ENCODE measurements around the gene BAG1.

BAG1 gene

DNA sequence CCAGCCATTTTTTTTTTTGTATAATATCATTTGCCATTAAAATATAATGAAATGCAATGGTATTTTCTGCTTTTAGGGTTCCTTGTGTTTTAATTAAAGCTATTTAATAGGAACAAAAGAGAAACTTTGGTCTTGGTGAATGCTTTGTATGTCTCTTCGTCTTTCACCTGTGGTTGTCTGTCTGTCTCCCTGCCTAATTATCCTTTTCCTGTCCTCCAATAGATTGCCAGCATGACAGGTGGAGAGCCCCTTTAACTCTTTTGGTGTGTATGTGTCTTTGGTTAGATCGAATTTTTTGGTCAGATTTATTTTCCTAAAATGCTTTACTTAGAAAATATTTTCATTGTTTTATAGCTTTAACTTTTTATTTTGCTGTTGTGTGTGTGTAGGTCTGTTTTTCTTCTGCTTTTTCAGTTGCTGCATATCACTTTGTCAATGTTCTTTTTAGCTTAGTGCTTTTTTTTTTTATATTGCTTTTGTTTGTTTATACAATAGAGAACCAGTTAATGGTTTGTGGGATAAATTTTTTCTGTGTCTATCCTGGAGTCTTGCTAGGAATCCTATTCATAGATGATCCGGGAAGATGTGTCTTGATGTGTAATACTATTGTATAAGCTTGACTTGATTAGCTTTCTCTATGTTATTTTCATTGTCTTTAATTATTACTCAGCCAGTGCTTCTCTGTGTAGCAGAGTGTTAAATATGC is 8.9 kb upstream of the BAG1 start:
- DNase-seq, result no peak

DNA sequence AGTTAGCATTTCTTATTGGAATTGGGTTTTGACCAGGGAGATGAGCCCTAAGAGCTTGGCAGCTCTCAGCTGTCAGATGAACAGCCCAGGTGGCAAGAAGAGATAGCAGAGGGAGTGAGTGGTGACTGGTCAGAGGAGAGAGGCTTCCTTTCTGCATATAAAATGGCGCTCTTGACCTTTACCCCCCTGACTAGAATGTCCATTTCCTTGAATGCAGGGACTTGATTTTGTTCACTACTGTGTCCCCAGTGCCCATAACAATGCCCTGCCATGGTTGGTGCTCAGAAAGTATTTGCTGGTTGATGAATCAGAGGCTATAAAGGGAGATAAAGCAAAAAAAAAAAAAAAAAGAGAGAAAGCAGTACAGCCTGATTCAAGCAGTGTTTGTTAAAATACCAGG is 7.6 kb upstream of the BAG1 start:
- DNase-seq, result no peak

DNA sequence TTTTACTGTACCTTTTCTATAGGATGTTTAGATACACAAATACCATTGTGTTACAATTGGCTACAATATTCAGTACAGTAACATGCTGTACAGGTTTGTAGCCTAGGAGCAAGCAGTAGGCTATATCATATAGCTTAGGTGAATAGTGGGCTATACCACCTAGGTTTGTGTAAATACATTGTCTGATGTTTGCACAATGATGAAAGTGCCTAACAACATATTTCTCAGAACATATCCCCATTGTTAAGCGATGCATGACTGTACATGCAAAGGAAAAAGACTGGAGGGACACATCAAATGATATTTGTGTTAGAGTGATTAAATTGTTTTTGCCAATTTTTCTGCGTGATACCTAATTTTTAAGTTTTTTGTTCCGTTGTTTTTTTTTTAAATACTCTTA is 5.6 kb upstream of the BAG1 start:
- DNase-seq, result no peak

DNA sequence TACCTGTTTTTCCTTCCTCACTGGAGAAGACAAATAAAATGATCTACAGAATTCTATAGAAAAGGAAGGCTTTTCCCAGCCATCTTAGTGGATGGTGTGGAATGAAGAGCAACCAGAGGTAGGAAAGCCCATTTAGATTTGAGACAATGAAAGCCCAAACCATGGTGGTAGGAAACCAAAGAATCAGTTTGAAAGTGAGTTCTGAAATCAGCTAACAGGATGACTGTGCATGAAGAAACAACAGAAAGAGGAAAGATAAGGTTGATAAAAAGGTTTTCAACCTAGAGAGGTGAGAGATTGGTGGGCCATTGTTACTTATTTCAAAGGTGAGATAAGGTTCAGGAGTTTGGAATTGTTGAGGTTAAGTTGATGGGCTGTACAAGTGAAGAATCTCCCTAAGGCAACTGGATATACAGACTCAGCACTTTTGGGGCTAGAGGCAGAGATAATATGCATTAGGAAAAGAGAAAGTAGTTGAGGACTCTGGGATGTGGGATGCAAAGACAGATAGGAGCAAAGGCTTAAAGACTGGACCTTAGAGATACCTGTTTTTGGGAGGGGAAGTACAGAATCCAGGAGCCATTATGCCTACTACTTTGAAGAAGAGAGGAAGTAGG is 2.8 kb upstream of the BAG1 start:
- no peak for DNase-seq

DNA sequence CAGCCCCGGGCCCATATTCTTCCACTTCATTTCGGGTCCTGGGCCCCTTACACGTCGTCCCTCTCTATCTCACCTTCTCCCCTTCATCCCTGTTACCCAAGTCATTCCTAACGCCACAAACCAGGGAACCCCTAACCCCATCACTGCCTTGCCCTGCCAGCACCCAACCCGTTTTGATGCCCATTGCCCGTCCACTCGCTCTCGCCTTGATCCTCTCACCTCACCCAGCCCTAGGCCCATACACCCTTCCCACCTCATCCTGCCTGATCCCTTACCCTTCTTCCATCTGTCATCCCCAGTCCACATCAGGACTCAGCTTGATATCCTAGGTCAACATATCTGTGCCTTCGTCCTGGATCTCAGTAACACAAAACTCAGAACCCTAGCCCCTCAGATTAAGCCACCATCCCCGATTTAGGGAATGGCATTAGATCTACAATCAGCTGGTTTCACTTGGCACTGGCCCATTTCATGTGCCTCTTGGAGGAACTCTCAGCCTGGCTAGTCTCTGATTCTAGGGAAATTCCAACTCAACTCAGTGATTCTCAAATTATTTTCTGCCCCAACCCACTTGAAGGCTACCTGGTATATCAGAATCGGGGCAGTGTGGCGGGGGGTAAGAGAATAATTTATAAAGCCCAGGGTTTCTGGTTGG is 830 bp upstream of the BAG1 start:
- peak; percentile 39 to 66 for DNase-seq

DNA sequence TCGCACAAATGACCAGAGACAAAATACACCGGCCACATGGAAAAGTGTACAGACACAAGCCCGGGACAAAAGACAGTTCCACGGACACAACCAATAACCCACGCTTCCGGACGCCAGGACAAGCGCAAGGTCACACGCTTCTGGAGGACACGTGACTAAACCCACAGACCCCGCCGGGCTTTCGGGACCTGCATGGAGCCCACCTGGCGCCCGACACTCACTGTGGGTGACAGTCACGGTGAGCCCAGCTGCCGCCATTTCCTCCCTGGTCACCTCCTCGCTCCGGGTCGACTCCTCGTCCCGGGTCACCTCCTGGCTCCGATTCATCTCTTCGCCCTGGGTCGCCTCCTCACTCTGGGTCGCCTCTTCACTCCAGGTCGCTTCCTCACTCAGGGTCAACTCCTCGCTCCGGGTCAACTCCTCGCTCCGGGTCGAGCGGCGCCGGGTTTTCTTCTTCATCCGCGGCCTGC is 470 bp downstream of the BAG1 start:
- peak; percentile 37 to 54 for DNase-seq

DNA sequence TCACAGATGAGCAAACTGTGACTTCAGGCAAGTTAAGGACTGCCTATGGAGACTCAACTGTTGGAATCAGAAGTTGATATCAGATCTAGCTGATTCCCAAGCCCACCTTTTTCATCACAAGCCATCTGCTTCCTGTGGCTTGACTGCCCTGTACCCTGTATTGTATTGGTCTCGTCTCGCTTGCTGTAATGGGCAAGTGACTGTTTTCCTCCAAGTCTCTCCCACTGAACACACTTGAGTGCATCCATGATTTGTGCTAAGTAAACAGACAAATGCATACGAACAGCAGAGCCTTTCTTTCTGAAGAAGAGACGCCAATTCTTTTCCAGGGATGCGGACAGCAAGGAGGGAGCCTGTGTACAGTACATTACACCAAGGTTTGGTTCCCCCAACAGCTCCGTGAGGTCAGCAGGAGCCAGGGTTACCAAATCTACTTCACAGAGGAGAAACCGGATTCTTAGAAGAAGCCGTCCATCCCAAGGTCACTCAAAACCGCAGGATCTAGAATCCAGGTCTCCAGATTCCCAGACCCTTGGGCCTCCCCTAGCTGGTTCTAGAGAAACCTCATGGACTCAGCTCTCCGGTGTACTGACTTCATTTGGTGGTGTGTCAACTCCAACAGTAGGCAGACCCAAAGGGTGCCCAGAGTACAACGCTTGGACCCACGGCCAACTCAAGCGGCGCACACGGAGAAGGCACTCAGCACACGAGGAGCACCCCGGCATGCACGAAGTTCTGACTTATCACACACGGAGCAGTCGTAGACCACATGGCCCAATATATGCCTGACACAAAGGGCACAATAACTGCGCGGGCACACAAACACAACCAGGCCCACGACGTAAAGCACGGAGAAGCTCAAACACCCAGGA is 1.1 kb downstream of the BAG1 start:
- DNase-seq, result no peak

DNA sequence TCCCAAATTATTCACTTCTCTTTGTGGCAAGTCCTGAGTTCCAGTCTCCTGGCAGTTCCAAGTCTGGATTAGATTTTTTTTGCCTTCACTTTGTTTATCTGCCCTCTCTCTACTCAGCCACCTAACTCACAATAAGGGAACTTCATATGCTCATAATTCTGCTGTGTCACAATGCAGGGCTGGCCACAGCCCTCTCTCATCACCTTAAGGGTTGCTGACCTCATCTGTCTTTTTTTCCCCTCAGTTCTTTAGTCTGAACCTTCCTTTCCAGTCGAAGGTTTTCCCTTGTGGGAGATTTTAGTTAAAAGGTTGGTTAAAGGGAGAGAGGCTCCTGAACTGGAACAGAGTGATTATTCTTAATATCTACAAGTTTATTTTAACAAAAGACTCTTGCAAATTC is 4.1 kb downstream of the BAG1 start:
- DNase-seq, result no peak

DNA sequence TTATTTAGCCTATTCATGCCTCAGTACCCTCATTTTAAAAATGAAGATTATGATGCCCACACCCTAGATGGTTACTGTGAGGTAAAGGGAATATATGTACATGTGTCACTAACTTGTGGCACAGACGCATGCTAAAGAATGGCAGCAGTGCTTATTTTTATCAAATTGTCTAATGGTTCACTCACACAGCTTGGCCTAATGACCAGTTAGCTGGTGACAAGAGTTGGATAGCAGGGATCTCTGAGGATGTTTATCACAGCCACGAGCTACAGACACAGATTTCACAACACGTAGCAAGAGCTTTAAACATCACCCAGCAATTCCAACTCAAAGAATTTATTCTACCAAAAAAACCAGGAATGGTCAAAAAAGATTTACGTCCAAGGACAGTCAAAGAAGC is 7.2 kb downstream of the BAG1 start:
- no peak for DNase-seq

DNA sequence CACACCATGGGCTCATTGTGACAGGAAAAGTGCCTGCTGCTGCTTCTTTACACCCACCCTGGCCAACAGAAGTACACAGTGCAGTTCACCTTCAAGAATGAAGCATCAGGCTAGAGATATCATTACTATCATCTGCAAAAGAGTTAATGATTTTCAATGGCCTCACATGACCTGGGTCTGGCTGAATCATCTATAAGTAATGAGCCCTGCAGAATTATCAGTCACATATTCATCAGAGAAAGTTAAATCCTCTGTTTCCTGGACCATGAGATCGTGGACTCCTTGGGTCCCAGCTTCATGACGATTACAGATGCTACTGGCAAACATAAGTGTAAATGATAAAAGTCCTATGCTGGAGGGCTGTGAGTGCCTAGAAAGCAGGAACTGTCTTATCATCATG is 8.3 kb downstream of the BAG1 start:
- no peak for DNase-seq

DNA sequence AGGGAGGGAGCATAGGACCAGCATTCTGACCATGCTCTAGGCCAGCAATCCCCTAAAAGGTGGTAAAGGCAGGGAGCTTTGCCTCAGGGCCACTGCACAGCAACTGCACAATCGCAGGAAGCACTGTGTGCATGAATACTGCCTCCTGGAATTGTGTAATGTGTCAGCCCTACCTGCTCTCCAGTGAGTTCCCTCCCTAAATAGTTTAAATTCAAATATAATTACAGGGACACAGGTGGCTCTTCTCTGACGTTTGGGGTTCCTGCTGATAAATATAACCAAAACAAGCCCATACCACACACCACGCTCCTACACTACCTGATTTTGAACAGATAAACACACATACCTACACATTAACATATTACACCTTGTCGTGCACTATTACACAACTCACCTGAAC is 9.0 kb downstream of the BAG1 start:
- no peak for DNase-seq

DNA sequence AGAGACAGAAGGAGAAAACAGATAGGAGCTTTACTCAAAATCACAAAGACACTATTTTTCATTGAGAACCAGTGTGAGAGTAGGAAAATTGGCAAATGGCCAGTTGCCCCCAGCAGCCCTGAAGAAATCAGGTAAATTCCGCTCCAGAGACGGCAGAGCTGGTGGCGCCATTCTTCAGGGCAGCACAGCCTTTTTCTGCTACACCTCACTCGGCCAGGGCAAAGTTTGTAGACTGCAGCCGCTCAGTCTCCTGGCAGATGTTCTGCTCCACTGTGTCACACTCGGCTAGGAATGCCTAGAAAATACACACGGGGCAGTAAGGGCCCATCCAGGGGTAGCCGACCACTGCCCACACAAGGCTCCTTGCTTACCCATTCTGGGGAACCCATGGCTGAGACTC is 9.5 kb downstream of the BAG1 start:
- DNase-seq, result no peak

DNA sequence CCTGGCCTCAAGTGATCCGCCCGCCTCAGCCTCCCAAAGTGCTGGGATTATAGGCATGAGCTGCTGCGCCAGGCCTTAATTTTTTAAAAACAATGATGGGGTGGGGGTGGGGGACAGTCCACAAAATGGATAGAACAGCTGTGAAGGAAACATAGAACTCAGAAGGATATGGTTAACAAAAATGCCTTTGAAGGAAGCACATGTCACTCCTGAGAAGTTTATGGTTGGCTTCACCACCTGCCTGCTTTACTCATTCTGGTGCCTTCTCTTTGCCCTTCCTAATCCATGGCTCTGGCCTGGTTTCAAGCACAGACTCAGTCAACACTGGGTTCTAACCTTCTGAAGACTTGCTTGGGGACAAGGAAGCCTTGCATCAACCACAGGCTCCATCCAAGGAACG is 10.3 kb downstream of the BAG1 start:
- DNase-seq, result no peak

DNA sequence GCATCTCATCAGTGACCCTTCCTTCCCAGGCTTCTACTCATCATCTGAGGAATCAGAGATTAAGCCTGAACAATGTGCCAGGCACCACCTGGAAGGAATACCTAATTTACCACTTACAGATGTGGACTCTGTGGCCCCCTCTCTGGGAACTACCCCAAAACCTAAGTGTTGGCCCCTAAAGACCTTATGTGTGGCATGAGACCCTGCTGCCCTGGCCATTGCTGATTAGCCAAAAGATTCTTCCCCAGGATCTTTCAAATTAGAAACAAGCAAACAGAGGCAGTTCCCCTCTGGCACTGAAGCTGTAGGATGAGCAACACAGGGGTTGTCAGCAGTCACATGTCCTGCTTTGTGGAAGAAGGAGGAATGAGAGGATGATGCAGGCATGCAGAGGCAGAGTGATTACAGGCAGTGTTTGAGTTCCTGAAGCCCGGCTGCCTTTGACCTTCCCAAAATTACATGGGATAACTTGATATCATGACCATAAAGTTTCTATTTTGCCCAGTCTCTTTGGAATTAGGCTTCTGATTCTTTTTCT is 14.0 kb downstream of the BAG1 start:
- DNase-seq, result no peak

DNA sequence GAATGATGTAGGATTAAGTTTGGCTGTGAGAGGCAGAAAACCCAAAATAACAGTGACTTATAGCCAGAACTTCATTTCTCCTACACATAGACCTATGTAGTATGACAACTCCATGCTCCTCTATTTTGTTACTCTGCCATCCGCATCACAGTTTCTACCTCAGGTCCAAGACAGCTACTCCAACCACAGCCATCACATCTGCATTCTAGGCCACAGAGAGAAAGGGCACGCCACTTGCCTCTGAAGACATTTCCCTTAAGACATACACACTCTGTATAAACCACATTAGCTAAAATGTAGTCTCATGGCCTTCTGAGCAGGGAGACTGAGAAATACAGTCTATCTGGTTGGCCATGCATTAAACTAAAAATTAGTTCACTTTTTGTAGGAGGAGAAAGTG is 14.5 kb downstream of the BAG1 start:
- DNase-seq, result no peak

DNA sequence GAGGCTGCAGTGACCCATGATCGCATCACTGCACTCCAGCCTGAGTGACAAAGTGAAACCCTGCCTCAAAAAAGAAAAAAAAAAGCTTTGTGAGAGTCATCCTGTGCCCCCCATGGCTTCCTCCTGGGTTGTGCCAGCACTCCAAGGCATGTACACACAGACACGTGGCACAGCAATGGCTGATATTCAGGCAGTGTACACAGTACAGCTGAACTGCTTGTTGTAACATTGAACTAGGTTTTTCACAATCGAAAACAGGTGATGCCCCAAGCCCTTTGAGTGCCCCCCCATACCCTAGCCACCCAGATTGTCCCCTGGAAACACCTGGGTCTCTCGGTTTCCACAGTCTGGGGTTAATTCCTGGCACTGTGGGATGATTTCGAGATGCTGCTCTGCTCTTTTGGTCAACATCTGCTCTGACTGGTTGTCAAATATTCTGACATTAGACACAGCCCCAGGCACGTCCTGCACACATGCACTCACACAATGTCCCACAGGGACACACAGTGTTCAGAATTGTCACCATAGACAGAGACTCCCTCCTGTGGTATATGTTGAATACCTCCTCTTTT is 15.3 kb downstream of the BAG1 start:
- no peak for DNase-seq

DNA sequence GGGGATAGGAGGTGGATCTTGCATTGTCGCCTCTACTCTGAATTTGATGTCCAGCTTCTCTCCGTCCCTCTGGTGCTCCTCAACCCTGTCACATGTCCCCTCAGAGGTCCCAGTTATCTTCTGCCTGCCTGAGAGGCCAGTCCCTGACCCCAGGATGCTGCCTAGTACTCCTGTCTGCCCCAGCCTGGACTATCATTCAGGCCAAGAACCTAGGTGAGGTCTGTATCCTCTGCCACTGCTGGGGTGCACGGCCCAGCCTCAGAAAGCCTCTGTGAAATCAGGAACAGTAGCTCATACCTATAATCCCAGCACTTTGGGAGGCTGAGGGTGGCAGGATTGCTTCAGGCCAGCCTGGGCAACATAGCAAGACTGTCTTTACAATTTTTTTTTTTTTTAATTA is 15.9 kb downstream of the BAG1 start:
- DNase-seq, result no peak

DNA sequence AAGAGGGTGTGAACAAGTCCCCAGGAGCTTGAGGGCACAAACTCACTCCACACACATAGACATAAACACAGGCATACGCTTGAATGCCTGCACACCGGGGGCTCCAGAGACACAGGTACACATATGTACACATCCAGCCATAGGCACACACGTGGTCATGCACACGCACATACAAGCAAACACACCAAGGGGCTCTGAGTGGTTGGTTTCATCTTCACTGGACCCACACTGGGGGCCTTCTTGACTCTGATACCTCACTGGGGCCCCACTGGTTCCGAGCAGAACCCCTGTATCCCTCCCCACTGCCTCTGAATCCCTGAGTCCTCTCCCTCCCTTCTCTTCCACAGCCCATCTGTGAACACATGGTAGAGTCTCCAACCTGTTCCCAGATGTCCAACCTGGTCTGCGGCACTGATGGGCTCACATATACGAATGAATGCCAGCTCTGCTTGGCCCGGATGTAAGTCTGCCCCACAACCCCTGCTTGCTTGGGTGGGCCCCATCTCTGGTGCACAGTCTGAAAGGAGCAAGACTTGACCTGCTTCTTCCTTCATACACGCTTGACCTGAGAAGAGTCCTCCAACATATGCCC is 18.1 kb downstream of the BAG1 start:
- DNase-seq, result no peak

DNA sequence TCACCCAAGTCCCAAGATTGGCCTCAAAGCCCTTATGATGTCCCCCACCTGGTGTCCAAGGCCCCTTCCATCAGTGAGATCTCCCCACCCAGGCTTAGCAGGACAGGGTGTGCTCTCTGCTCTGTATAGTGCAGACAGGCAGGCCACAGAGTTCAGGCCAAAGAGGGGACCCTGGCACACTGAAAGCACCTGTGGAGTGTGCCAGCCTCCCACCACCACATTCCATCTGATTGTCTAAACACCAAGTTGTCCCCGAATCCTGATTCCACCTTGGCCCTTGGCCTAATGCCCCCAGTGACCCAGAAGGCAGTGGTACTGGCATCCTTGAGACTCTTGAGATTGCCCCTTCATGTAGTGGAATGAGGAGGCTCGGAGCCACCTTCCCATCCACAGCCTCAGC is 19.2 kb downstream of the BAG1 start:
- DNase-seq, result no peak

DNA sequence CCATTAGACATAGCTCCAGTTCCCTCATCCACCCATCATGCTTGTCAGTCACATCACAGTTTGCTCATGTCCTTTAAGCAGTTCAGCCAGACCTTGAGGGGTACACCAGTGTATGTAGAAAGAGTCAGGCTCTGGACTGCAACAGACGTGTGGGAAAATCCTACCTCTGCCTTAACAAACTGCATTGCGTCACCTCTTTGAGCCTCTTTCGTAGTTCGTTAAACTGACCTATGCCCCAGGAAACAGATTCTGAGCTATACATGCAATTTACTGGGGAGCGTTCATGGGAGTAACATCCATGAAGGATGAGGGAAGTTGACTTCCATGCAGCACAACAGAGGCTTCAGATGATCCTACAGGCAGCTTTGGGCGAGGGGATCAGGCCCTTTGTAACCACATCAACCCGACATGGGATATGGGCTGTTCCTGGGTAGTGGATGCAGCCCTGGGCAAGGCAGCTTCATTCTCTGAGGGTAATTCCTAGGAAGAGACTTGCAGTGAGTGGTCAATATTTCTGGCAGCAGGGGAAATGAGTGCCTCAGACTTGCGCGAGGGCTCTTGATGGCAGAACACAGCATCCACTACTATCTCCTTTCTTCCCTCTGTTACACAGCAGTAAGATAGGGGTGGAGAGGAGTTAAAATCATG is 20.2 kb downstream of the BAG1 start:
- no peak for DNase-seq

DNA sequence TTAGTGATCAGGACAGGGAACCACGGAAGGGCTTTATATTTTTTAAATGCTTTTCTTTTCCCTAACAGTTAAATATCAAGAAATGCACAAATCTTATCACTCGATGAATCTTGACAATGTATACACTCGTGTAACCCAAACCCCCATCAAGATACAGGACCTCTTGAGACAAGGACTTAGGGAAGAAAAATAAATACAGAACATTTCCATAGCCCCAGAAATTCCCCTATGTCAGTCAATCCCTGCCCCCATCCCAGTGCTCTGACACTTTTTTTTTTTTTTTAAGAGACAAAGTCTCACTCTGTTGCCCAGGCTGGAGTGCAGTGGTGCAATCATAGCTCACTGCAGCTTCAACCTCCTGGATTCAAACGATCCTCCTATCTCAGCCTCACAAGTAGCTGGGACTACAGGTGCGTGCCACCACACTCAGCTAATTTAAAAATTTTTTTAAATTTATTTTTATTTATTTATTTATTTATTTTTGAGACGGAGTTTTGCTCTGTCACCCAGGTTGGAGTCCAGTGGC is 21.8 kb downstream of the BAG1 start:
- DNase-seq, result no peak

DNA sequence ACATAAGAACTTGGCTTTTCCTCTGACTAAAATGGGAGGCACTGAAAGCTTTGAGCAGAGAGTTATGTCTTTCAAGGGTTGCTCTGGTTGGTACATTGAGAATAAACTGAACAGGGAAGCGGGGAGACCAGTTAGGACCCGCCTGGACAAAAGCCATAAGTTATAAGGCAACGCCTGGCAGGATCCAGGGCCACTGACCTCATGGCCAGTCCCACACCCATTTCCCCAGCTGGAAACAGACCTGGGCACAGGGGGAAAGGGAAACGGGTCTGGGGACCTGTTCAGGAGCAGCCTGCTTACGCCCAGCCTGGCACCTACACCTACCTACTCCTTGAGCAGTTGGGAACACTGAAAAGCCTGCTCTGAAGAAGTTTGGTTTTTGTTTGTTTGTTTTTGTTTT is 23.2 kb downstream of the BAG1 start:
- DNase-seq, result no peak

Measured in CD4-positive, alpha-beta T cell treated with Interferon alpha-2 for 1 hour (primary cell).